ENCODE measurements around the gene EXOSC10. TPM values are rescaled to one million over a fixed set of nuclear protein-coding genes. Genes with fewer than 3 reads are reported as not detected.

The EXOSC10 gene
- total and polyA plus RNA-seq, 9 of the 15 experiments (the other 6 are each of a cell fraction or from before 2014, with no cell fraction given): 23.4 to 150 (median 105) TPM

- TF ChIP-seq CHD7 (IDR thresholded peaks at IDR 0.05; ENCODE audit: low read depth, low read length) (no peak), NFATC3 (IDR thresholded peaks at IDR 0.05) (no peak), SNRNP70 (optimal IDR thresholded peaks at IDR 0.05; ENCODE audit: low read depth, low read length) (no peak), TEAD1 (CRISPR knock-in tag; IDR thresholded peaks at IDR 0.05) (no peak), ILK (tag; IDR thresholded peaks at IDR 0.05; ENCODE audit: borderline replicate concordance, low read depth) (no peak), SMAD2 (IDR thresholded peaks at IDR 0.05; ENCODE audit: low read depth, low read length) (no peak), KAT2B (IDR thresholded peaks at IDR 0.05; ENCODE audit: low read depth, low read length) (no peak)
Measured at GRCh38 chr1:11027316-11027715, 72.4 kb downstream of the EXOSC10 start (continued).

Measured in K562 (cell line).